Measurements from ENCODE around the gene RAD9A. TPM values are rescaled to one million over a fixed set of nuclear protein-coding genes. Genes with fewer than 3 reads are reported as not detected.
A peak's percentile ranks its signal among the peaks of the same experiment; 100 is the strongest.

Gene RAD9A
- total RNA-seq, 1 experiment from 2014 or later: 20.9 TPM

GRCh38 chr11:67351275-67352005 lies 40.3 kb upstream of the RAD9A start:
- Histone ChIP-seq H3T11ph (ENCODE audit: low read length) (no peak overlapping the region), H3K23ac (ENCODE audit: insufficient read length, low read depth, low read length) (no peak overlapping the region), H3K27me3 (ENCODE audit: insufficient read depth, low read length) (no peaks in the 10 kb centered on the region), H2AFZ (ENCODE audit: low read length) (no peak overlapping the region), H4K20me1 (ENCODE audit: control insufficient read depth, insufficient read depth, insufficient read length) (no peaks in the 10 kb centered on the region), H2BK120ac (ENCODE audit: low read depth, low read length, poor library complexity, severe bottlenecking) (no peak overlapping the region), H2BK20ac (ENCODE audit: low read depth, low read length, poor library complexity, severe bottlenecking) (no peak overlapping the region), H2AK5ac (ENCODE audit: insufficient read length, low read length) (no peak overlapping the region), H2BK5ac (ENCODE audit: insufficient read length, low read length) (no peak overlapping the region), H3K56ac (ENCODE audit: insufficient read length, low read depth, low read length) (no peak overlapping the region), H2BK15ac (ENCODE audit: low read depth, low read length) (no peak overlapping the region), H3K9ac (ENCODE audit: extremely low read depth, insufficient read length, low read length) (no peak overlapping the region), H4K91ac (ENCODE audit: insufficient read length, low read depth, low read length) (no peak overlapping the region), H2BK12ac (ENCODE audit: insufficient read length, low read depth, low read length) (no peak overlapping the region), H3K79me1 (ENCODE audit: insufficient read depth, low read depth, low read length, poor library complexity, severe bottlenecking) (no peaks in the 10 kb centered on the region), H4K5ac (ENCODE audit: insufficient read length, low read depth, low read length) (no peak overlapping the region), H3K4ac (ENCODE audit: low read depth, low read length) (no peak overlapping the region), H4K8ac (replicated peaks; ENCODE audit: insufficient read length, low read depth, low read length) (no peak overlapping the region), H3K14ac (ENCODE audit: insufficient read depth, low read length) (no peak overlapping the region), H3K9me3 (ENCODE audit: control insufficient read depth, low read depth, low read length) (no peaks in the 10 kb centered on the region), H3K4me1 (ENCODE audit: insufficient read depth, low read length) (no peaks in the 10 kb centered on the region), H3K4me2 (ENCODE audit: insufficient read depth, insufficient read length, low read length) (no peak overlapping the region), H3K27ac (ENCODE audit: insufficient read length, low read depth, low read length) (no peak overlapping the region), H3K79me2 (ENCODE audit: insufficient read depth, low read length) (no peaks in the 10 kb centered on the region), H3K18ac (ENCODE audit: insufficient read length, low read depth, low read length) (no peak overlapping the region), H3K23me2 (ENCODE audit: insufficient read length, low read depth, low read length, poor library complexity, severe bottlenecking) (peaks cover 14% of the 10 kb centered on the region)
- no peak overlapping the region; a peak in 1 of 7 replicates for H3K27ac Mint-ChIP-seq
- WGBS (ENCODE audit: extremely low coverage, insufficient read length, low lambda C conversion rate): no CpG with 5 or more reads among the region's 11 CpGs
- H3K4me3 Mint-ChIP-seq: peak overlapping the region; percentile 44 to 61; a peak in 4 of 5 replicates
- peak; percentile 95 for TF ChIP-seq CTCF (conservative IDR thresholded peaks at IDR 0.05)
- H3K27me3 Mint-ChIP-seq (ENCODE audit: low read depth): no peaks in the 10 kb centered on the region; the same call in 1 of the 2 replicates
- H3K4me1 Mint-ChIP-seq: peaks cover 27 to 42% of the 10 kb centered on the region in 2 experiments
- no peaks in the 10 kb centered on the region; a peak in 1 of 5 replicates for H3K9me3 Mint-ChIP-seq
- DNase-seq: peak; percentile 78
- no peaks in the 10 kb centered on the region for H3K36me3 Mint-ChIP-seq (ENCODE audit: insufficient read depth in 1 of 3, low read depth in 3 of 3)

All from H9 (cell line).